Colonic mucosa (tissue), 4 donors: ENCODE data around the gene SLCO3A1. TPM values are rescaled to one million over a fixed set of nuclear protein-coding genes. Genes with fewer than 3 reads are reported as not detected.

Experiments
- DNase-seq: peaks from one replicate; pipeline ENCODE4 v3.0.0-alpha.2; 2020
- H3K27ac ChIP-seq: fragments of 200-600 bp; one replicate; pipeline ENCODE4 v1.8.0; 2021
- H3K27me3 ChIP-seq: fragments of 200-600 bp; one replicate; pipeline ENCODE4 v1.8.0; 2021
- H3K36me3 ChIP-seq: fragments of 200-600 bp; one replicate; pipeline ENCODE4 v1.8.0; 2021
- H3K4me1 ChIP-seq: fragments of 200-600 bp; one replicate; pipeline ENCODE4 v1.8.0; 2021; ENCODE audit warnings: mild to moderate bottlenecking
- H3K4me3 ChIP-seq: fragments of 200-600 bp; one replicate; pipeline ENCODE4 v1.8.0; 2021
- H3K9ac ChIP-seq, 2 donors: one replicate each; pipeline ENCODE4 v1.7.0; 2013; ENCODE audit warnings: control low read depth in 2 of 2, low read depth in 2 of 2, low read length in 2 of 2
- H3K9me3 ChIP-seq: fragments of 200-600 bp; one replicate; pipeline ENCODE4 v1.8.0; 2021
- intact Hi-C: fragments of 100-400 bp; cut with DNase I; formaldehyde crosslinking; loops from one replicate; pipeline ENCODE4 v1.14.1; 2022
- total RNA-seq, 2 donors: library from RNA; stranded (reverse); fragmentation: NEBNext Ultra II Directional in 1 of 2; extraction: Animal tissue kit (Norgen Biotek cat#: 25700) in 1 of 2; gene quantifications; one replicate each; pipeline ENCODE4 v1.2.1, GENCODE V29; 2021
- TF ChIP-seq, protein P1 (sequence below): fragments of 200-600 bp; IDR thresholded peaks from one replicate; pipeline ENCODE4 v1.8.0; 2022; ENCODE audit warnings: antibody characterized with exemption, mild to moderate bottlenecking
- donor health status: healthy.
- donor health status: DM: no; HTN: no; CAD: no.
- donor health status: DM: no; HTN: no; CAD: no.

The SLCO3A1 gene
- total RNA-seq, 2 donors from 2014 or later, result 11.4 to 24.6 TPM

DNA sequence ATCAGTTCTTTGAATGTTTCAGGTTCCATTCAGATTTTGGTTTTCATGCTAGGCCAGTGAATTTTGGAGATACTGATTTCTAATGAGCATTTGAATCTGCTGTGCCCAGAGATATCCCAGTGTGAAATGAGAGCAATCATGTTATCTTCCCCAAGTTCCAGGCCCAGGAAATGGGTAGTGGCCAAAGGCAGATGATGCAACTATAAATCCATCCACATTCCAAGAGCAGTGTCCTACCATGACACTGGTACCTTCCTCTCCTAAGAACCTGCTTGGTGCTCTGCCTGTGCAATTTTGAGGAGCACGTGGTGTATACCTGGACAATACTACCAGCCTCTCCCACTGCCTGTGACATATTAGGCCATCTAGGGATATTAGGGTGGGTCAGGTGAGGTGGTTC lies 186.8 kb downstream of the SLCO3A1 start:
- TF ChIP-seq, protein P1, sequence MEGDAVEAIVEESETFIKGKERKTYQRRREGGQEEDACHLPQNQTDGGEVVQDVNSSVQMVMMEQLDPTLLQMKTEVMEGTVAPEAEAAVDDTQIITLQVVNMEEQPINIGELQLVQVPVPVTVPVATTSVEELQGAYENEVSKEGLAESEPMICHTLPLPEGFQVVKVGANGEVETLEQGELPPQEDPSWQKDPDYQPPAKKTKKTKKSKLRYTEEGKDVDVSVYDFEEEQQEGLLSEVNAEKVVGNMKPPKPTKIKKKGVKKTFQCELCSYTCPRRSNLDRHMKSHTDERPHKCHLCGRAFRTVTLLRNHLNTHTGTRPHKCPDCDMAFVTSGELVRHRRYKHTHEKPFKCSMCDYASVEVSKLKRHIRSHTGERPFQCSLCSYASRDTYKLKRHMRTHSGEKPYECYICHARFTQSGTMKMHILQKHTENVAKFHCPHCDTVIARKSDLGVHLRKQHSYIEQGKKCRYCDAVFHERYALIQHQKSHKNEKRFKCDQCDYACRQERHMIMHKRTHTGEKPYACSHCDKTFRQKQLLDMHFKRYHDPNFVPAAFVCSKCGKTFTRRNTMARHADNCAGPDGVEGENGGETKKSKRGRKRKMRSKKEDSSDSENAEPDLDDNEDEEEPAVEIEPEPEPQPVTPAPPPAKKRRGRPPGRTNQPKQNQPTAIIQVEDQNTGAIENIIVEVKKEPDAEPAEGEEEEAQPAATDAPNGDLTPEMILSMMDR, result no peak
- DNase-seq, result no peak
- Histone ChIP-seq H3K4me1 (no peaks in the 10 kb centered on the region), H3K36me3 (no peaks in the 10 kb centered on the region), H3K9me3 (no peaks in the 10 kb centered on the region), H3K4me3 (no peak overlapping the region), H3K27me3 (no peaks in the 10 kb centered on the region), H3K9ac (no peak overlapping the region), H3K27ac (no peak overlapping the region)
- intact Hi-C loops, result no loop called here

DNA sequence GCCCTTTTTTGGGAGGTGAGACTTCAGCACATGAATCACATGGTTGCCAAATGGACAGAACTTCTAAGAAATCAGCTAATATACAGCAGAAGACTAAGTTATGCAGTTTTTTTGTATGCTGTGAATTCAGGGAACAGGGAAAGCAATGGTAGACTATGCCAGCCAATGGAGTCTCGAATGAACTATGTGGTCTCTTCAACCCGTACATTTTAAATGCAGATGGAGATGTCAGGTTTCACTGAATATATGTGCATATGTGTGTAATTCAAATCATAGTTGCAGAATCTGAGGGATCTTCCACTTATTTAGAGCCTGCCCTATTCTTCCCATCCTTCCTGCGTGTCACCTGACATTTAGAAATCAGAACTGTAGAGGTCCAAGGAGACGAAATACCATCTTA lies 187.9 kb downstream of the SLCO3A1 start:
- Histone ChIP-seq H3K9me3 (no peaks in the 10 kb centered on the region), H3K4me1 (no peaks in the 10 kb centered on the region), H3K27ac (no peak overlapping the region), H3K36me3 (no peaks in the 10 kb centered on the region), H3K9ac (no peak overlapping the region), H3K27me3 (no peaks in the 10 kb centered on the region), H3K4me3 (no peak overlapping the region)
- TF ChIP-seq, protein P1, result no peak
- intact Hi-C loops, result no loop called here
- DNase-seq, result no peak

DNA sequence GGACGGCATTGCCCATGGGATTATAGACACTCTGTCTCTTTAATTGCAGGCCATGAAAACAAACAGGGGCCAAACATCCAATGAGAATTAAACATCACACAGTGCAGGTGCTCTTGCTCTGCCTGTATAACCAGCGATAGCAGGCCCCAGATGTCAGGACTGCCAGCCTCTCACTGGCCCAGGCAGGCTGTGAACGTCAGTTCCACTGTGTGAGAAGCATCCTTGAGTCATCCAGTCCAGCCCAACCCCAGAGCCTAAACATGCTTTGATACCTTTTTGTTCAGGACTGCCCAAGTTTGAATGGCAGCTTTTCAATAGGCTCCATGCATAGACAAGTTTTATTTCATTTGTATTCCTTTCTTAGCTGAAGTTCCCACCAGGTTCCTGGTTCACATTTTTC lies 189.8 kb downstream of the SLCO3A1 start:
- no peak overlapping the region for H3K4me3 ChIP-seq
- no peak overlapping the region for H3K27ac ChIP-seq
- H3K4me1 ChIP-seq, result no peaks in the 10 kb centered on the region
- H3K36me3 ChIP-seq, result no peaks in the 10 kb centered on the region
- no peak overlapping the region for H3K9ac ChIP-seq
- H3K27me3 ChIP-seq, result no peaks in the 10 kb centered on the region
- H3K9me3 ChIP-seq, result no peaks in the 10 kb centered on the region
- intact Hi-C loops, result no loop called here
- no peak for DNase-seq
- TF ChIP-seq, protein P1, result no peak

DNA sequence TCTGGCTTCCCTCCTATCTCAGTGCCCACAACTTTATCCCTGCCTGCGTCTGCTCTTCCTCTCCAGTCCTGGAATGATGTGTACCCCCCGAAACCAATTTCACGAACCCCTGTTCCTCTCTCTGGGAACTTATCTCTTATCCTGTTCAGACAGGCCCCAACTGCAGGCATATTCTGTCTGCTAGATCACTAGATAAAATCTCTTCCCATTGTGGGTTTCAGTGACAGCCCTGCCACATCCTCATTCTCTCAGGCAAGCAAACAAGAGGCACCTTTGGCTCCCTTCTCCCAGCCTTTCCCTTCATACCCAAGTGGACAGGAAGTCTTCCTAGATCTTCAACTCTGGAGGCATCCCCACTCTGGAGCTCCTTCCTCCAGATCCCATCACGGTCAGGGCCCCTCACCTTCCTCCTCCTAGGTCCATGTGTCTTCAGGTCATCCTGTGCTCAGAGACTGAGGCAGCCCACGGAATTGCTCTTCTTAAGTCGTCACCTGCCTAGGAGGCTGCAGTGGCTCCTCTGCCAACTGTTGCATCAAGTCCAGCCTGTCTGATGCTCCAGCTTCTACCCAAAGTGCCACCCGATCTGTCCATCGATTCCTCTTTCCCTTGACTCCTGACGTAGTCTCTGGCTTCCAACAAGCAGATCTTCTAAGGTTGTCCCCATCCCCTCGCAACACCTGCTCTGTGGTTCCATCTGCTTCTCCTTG lies 190.8 kb downstream of the SLCO3A1 start:
- TF ChIP-seq, protein P1, result no peak
- no peaks in the 10 kb centered on the region for H3K36me3 ChIP-seq
- intact Hi-C loops, result no loop called here
- no peaks in the 10 kb centered on the region for H3K27me3 ChIP-seq
- H3K4me1 ChIP-seq, result no peaks in the 10 kb centered on the region
- no peak overlapping the region for H3K9ac ChIP-seq
- H3K27ac ChIP-seq, result no peak overlapping the region
- no peak for DNase-seq
- H3K4me3 ChIP-seq, result no peak overlapping the region
- no peaks in the 10 kb centered on the region for H3K9me3 ChIP-seq

- Histone ChIP-seq H3K36me3 (no peaks in the 10 kb centered on the region), H3K4me3 (no peak overlapping the region), H3K27ac (no peak overlapping the region), H3K9ac (no peak overlapping the region), H3K4me1 (no peaks in the 10 kb centered on the region), H3K9me3 (no peaks in the 10 kb centered on the region), H3K27me3 (no peaks in the 10 kb centered on the region)
- no peak for DNase-seq
- TF ChIP-seq, protein P1, result no peak
- intact Hi-C loops, result no loop called here
Measured at GRCh38 chr15:92047900-92048299, 194.4 kb downstream of the SLCO3A1 start.
